HG03280 (cell line): Measurements from ENCODE around the gene POLN.

Experiments
- ATAC-seq: cut with Tn5 transposase; IDR thresholded peaks from one replicate; pipeline ENCODE4 v1.9.1; 2021; ENCODE audit warnings: mild to moderate bottlenecking, moderate library complexity; ENCODE audit not compliant: unreplicated experiment

Gene POLN

GRCh38 chr4:2252530-2253091, 10.7 kb upstream of the POLN start:
- ATAC-seq, result no peak

DNA sequence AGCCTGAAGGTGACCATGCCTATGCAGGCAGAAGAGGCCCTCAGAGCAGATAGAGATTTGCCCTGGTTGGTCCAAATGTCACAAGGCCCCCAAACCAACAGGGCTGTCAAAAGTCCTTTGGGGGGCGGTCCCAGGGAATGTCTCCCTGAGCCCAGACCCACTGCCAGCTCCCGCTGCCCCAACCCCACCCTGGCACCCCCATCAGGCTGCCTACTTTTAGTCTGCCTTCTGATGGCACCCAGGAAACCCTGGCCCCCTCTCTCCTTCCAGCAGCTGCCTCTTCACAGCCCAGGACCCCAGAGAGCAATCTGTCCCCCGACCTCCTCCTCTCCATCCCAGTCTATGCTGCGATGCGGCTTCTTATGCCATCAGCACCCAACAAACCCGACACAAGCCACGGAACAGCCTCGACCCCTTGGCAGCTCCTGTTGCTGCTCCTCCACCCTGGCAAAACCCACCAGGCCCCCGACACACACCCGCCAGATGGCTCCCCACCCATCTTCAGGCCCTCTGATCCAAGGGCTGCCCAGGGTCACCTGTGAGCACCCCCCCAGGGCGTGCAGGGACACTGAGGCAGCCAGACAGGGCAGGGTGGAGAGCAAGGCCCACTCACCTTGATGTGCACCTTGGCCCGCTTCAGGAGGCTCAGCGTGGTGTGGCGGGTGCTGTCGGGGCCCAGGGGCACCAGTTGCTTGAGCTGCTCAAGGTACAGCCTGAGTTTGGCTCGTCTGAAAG, 10.0 kb upstream of the POLN start:
- no peak for ATAC-seq

DNA sequence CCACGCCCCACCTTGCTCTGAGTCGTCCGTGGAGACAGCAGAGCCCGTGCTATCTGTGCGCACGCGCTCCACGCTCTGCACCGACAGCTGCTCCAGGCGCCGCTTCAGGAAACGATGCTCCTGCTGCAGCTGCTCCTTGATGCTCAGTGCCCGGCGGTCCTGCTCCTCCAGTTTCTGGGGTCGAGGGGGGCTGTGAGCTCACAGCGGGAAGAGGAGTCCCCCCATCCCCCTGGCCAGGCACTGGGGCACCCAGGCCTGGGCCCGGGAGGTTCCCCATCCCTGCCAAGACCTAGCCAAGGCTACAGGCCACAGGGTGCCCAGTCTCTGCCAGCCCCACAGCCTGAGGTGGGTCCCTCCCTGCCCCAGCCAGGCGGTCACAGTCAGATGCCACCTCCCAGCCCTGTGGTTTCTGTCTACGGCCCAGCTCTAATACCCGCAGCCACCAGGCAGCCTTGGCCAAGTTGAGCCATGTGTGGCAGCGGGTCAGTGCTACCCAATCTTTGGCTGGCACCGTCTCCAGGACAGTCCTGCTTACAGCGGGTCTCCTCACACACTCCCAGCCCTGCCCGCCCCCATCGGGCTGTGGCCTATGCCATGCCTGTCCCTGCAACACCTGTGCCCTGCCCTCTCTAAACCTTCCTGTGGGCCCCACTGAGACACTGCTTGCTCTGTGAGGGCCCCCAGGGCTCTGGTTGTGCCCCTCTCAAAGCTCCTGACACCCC, 9.3 kb upstream of the POLN start:
- ATAC-seq, result no peak

DNA sequence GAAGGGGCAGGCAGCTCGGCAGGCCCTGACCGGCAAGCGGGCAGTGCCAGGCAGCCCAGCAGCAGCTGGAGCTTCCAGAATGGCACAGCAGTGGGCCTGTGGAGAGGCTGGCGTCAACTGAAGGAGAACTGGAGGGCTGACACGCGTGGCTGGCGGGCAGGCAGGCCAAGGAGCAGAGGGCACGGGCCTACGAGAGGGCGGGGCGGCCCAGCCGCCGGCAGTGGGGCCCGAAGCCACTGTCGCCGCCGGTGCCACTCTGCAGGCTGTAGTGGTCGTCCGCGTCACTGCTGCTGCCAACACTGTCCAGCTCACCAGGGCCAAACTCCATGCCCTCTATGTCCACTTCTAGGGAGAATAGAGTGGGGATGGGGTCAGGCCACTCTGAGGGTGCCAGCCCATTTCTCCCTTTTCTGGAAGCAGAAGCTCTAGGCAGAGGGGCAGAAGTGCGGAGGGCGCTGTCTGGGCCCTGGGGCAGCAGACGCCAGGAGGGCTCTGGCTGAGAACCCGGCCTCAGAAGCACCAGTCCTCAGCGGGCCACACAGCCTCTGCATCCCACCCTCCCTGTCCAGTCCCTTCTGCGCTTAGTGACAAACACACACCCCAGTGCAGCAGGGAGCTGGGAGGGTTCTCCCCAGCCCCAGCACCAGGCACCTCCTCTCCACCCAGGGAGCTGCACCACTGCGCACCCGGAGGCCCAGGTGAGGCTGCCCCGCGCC, 8.6 kb upstream of the POLN start:
- no peak for ATAC-seq

DNA sequence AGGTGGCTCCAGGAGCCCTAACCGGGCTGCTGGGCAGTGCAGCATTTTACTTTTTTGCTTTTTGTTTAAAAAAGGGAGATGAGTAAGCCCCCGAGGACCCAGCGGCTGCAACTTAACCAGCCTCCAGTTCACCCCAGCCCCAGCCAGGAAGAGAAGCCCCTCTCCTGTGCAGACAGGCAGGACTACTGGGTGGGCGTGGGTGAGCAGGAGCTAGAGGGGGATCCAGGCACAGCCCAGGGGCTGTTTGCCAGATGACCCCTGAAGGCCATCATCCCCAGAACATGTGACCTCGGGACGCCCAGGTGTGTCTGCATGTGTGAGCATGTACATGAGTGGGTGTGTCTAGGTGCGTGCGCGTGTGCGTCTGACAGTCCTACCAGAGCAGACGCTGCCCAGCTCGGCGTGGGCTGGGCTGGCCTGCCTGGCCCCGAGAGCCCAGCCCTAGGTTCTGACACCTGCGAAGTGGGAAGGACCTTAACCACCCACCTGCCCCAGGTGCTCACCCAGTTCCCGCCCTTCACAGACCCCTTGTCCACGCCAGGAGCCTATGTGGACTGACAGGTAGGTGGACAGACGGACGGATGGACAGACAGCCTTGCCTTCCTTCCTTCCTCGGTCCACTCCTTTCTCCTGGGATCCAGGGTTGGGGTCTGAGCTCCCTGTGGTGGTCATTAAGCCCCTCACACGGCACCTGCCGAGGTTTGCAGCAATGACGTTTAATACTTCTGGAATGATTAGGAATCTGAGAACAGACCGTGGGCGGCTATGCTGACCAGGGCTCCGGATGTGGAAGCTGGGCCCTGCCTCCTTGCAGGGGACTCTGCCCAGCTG, 7.8 kb upstream of the POLN start:
- no peak for ATAC-seq

DNA sequence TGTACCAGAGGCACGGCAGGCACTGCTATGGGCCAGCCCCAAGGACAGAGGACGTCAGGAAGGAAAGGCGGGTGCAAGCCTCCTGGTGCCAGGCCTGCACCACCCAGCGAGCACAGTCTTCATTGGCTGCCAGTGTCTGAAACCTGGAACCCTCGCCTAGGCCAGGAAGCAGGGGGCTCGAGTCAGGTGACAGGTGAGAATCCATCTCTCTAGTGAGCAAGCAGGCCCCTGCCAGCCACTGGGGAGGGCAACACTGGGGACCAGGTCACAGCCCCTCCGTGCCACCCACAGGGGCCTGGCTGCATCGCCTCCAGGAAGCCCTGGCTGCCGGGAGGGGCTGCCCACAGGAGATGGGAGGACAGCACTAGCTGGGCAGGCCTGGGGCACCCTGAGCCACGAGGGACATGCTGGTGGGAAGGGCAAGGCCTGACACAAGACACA, 6.9 kb upstream of the POLN start:
- ATAC-seq, result no peak

- ATAC-seq, result no peak
Measured at GRCh38 chr4:2248044-2248780, 6.3 kb upstream of the POLN start.

- no peak for ATAC-seq
Measured at GRCh38 chr4:2247128-2248043, 5.5 kb upstream of the POLN start.

- no peak for ATAC-seq
Measured at GRCh38 chr4:2246384-2247127, 4.6 kb upstream of the POLN start.

GRCh38 chr4:2245787-2246275, 3.9 kb upstream of the POLN start:
- no peak for ATAC-seq

GRCh38 chr4:2245057-2245786, 3.3 kb upstream of the POLN start:
- ATAC-seq, result no peak

DNA sequence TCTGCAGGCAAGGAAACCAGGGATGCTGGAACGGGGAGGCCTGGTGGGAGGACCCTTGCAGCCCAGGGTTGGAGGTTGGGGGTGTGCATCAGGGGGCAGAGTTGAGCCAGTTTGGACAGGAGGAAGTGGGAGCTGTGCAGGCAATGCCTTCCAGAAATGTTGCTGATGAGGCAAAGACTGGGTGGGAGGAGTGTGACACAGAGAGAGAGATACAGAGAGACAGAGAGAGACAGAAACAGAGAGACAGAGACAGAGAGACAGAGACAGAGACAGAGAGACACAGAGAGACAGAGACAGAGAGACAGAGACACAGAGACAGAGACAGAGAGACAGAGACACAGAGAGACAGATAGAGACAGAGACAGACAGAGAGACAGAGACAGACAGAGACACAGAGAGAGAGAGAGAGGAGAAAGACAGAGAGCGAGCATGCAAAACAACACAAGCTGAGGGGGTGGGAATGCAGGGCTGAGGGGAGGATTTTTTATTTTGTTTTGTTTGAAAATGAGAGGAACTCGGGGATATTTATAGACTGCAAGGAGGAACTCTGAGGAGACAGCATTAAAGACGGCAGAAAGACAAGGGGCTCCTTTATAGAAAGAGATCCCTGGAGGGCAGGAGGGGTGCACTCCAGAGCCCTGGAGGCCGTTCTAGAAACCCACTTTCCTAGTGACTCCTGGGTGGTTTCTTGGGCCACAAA, 1.9 kb upstream of the POLN start:
- ATAC-seq, result no peak

GRCh38 chr4:2241003-2241402, 918 bp downstream of the POLN start:
- ATAC-seq, result no peak

DNA sequence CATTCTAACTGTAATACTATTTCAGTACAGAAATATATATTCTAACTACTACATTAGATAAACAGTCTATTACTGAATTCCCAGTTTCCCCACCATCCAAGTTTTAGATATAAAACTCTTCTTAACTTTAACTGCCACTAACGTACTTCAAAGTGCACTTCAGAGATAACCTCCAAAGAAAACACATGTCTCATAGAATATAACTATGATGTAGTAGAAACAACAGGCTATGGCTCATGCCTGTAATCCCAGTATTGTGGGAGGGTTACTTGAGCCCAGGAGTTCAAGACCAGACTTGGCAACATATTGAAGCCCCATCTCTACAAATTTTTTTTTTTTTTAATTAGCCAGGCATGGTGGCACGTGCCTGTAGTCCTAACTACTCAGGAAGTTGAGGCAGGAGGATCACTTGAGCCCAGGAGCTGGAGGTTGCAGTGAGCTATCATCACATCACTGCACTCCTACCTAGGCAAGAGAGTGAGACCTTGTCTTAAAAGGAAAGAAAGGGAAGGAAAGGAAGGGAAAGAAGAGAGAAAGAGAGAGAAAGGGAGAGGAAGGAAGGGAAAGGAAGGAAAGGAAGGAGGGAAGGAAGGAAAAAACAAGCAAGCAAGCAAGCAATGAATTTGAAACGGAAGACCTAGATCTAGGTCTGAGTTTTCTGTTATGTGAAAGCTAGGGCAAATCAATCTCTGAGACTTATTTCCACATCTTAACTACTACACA, 4.8 kb downstream of the POLN start:
- ATAC-seq, result no peak

DNA sequence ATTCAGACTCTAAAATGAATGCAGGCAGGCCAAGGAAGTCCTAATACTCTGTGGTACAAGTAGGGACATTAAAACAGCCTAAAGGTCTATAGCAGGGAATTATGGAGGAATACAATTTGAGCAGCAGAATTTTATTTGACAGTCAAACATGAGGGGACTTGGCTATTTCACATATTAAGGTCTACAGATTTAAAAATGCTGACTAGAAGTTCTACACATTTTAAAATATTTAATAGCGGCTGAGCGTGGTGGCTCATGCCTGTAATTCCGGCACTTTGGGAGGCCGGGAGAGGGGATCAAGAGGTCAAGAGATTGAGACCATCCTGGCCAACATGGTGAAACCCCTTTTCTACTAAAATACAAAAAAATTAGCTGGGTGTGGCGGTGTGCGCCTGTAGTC, 10.8 kb downstream of the POLN start:
- no peak for ATAC-seq

- no peak for ATAC-seq
Measured at GRCh38 chr4:2226261-2226660, 15.7 kb downstream of the POLN start.
